VCaP (cell line): ENCODE data around the gene TAGLN3.
A peak's percentile ranks its signal among the peaks of the same experiment; 100 is the strongest.

ENCODE experiments used
- H3K27ac ChIP-seq: fragments of 450-650 bp; 2 replicates; pipeline ENCODE4 v1.5.1; 2017
- CTCF ChIP-seq: fragments of 450-650 bp; conservative IDR thresholded peaks from 2 replicates; pipeline ENCODE4 v1.5.1; 2017; ENCODE audit warnings: mild to moderate bottlenecking, moderate library complexity

TAGLN3 gene

GRCh38 chr3:112012205-112012992 lies 13.7 kb downstream of the TAGLN3 start:
- no peak for TF ChIP-seq CTCF
- no peak overlapping the region for H3K27ac ChIP-seq

GRCh38 chr3:112013058-112013783 lies 14.5 kb downstream of the TAGLN3 start:
- peak; percentile 88 for TF ChIP-seq CTCF
- no peak overlapping the region for H3K27ac ChIP-seq

- H3K27ac ChIP-seq = no peak overlapping the region
- peak; percentile 36 for TF ChIP-seq CTCF
Observed at GRCh38 chr3:112013784-112014143, 15.0 kb downstream of the TAGLN3 start.

DNA sequence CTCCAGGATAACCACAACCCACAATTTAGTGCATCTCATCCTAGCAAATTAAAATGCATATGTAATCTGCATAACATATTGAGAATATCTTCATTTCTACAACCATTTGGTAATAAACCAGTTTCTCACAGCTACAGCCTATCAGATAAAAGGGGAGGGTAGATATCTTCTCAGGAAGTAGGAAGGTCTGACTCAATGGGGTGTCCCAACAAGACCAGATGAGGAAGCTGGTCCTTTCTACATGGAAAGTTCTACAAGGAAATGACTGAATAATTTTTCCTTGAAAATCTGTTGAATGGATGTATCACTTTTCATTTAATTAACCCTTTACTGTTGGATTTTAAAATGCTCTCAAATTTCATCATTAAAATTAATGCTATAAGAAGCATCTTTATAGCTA lies 18.4 kb downstream of the TAGLN3 start:
- no peak for TF ChIP-seq CTCF
- no peak overlapping the region for H3K27ac ChIP-seq

GRCh38 chr3:112018712-112019111 lies 20.0 kb downstream of the TAGLN3 start:
- TF ChIP-seq CTCF = no peak

DNA sequence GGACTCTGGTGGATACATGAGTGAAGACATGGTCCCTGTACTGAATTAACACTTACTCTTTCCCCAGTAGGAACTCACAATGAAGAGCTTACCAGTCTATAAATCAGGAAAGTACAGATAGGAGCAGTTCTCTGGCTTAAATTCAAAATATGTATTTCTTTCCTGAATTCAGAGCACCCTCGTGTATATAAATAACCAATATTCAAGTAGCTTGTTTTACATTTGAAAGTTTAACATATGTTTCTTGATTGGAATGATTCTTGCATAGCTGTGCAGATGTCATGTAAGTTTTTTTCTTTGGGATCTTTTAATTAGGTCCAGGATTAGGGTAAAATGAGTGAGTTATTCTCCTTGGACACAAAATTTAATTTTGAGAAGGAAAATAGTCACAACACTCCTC lies 21.0 kb downstream of the TAGLN3 start:
- no peak for TF ChIP-seq CTCF
- no peak overlapping the region for H3K27ac ChIP-seq

More at GRCh38 chr3:112018712-112019111, 20.0 kb downstream of the TAGLN3 start:
- H3K27ac ChIP-seq = no peak overlapping the region

- no peak overlapping the region for H3K27ac ChIP-seq
- no peak for TF ChIP-seq CTCF
Observed at GRCh38 chr3:112020674-112021085, 22.0 kb downstream of the TAGLN3 start.
